CD8-positive, alpha-beta memory T cell (primary cell): ENCODE data around the gene NXF3. TPM values are rescaled to one million over a fixed set of nuclear protein-coding genes. Genes with fewer than 3 reads are reported as not detected.
A peak's percentile ranks its signal among the peaks of the same experiment; 100 is the strongest.
"Not testable (repeated sequence)": the region's sequence is repeated elsewhere in the genome, so short reads cannot be mapped to it uniquely, and the experiment has no call there.

Experiments used
- CTCF ChIA-PET: fragments of 350-600 bp; sonication (Branson Sonifier 250); formaldehyde crosslinking; loops from one replicate; lab custom pipeline; 2021; ENCODE audit warnings: antibody characterized with exemption; lab: Charles Lee
- POLR2A ChIA-PET: fragments of 350-600 bp; sonication (Branson Sonifier 250); formaldehyde crosslinking; loops from one replicate; lab custom pipeline; 2021; ENCODE audit warnings: antibody characterized with exemption; lab: Charles Lee
- DNase-seq, 5 donors: peaks; one replicate each; pipeline versions ENCODE4 v3.0.0 to v3.0.0-alpha.2; 2020 to 2022; ENCODE audit warnings: mixed read lengths in 1 of 5
- H3K27ac ChIP-seq: one replicate; pipeline ENCODE4 v1.7.0; 2013; ENCODE audit warnings: low read depth, mild to moderate bottlenecking, low read length, moderate library complexity
- H3K27me3 ChIP-seq: 2 replicates; pipeline ENCODE4 v1.7.0; 2013; ENCODE audit warnings: low read length, mild to moderate bottlenecking; ENCODE audit not compliant: insufficient read depth, poor library complexity, severe bottlenecking
- H3K36me3 ChIP-seq: 2 replicates; pipeline ENCODE4 v1.7.0; 2013; ENCODE audit warnings: mild to moderate bottlenecking, low read length, moderate library complexity; ENCODE audit not compliant: insufficient read depth
- H3K4me1 ChIP-seq: 2 replicates; pipeline ENCODE4 v1.7.0; 2013; ENCODE audit warnings: mild to moderate bottlenecking, low read length, moderate library complexity; ENCODE audit not compliant: insufficient read depth
- H3K4me3 ChIP-seq: 2 replicates; pipeline ENCODE4 v1.7.0; 2013; ENCODE audit warnings: mild to moderate bottlenecking, low read length
- H3K9me3 ChIP-seq: 2 replicates; pipeline ENCODE4 v1.7.0; 2013; ENCODE audit warnings: mild to moderate bottlenecking, low read length
- H3K27ac Mint-ChIP-seq, 8 donors: one replicate each; pipeline ENCODE4 v1.8.0; 2020 to 2021; ENCODE audit warnings: mixed read lengths in 8 of 8, mild to moderate bottlenecking in 6 of 8, inconsistent platforms in 3 of 8, moderate library complexity in 3 of 8
- H3K27me3 Mint-ChIP-seq, 2 donors: one replicate each; pipeline ENCODE4 v1.8.0; 2020 to 2021; ENCODE audit warnings: mixed read lengths in 2 of 2, mild to moderate bottlenecking in 1 of 2, moderate library complexity in 1 of 2
- H3K36me3 Mint-ChIP-seq, 3 donors: one replicate each; pipeline ENCODE4 v1.8.0; 2020 to 2021; ENCODE audit warnings: mixed read lengths in 3 of 3, inconsistent platforms in 1 of 3, mild to moderate bottlenecking in 1 of 3
- H3K4me1 Mint-ChIP-seq, 3 donors: one replicate each; pipeline ENCODE4 v1.8.0; 2020 to 2021; ENCODE audit warnings: mixed read lengths in 3 of 3, inconsistent platforms in 1 of 3, mild to moderate bottlenecking in 1 of 3
- H3K4me3 Mint-ChIP-seq, 7 donors: one replicate each; pipeline ENCODE4 v1.8.0; 2020 to 2021; ENCODE audit warnings: mixed read lengths in 7 of 7, mild to moderate bottlenecking in 6 of 7, moderate library complexity in 4 of 7, inconsistent platforms in 2 of 7
- H3K9me3 Mint-ChIP-seq, 5 donors: one replicate each; pipeline ENCODE4 v1.8.0; 2020 to 2022; ENCODE audit warnings: mixed read lengths in 5 of 5, mild to moderate bottlenecking in 3 of 5, moderate library complexity in 2 of 5, inconsistent platforms in 1 of 5
- polyA plus RNA-seq: library from polyadenylated mRNA; unstranded; fragments of 300-500 nt; fragmentation: Illumina TruSeq; gene quantifications from one replicate; pipeline ENCODE4 v1.2.3, GENCODE V29; 2021
- total RNA-seq, 2 experiments: library from RNA; stranded (reverse); gene quantifications; one replicate each; pipeline ENCODE4 v1.2.3, GENCODE V29; 2021

NXF3 gene
- total RNA-seq (not detected), polyA plus RNA-seq (not detected)

GRCh38 chrX:103092942-103093341 lies at the start of gene NXF3:
TSS of gene NXF3 (minus strand) at chrX:103093143. CDS start at chrX:103093023, 120 bp downstream.
- no peaks in the 10 kb centered on the region for H3K9me3 ChIP-seq
- ChIA-PET CTCF (no interaction called here), POLR2A (no interaction called here)
- no peak within 1 kb of the TSS for H3K27ac ChIP-seq
- no peaks in the 10 kb centered on the region for H3K36me3 ChIP-seq
- peaks cover 0 to 2% of the 10 kb centered on the region in 2 donors for H3K27me3 Mint-ChIP-seq
- H3K4me3 Mint-ChIP-seq, result no peak within 1 kb of the TSS
- no peaks in the 10 kb centered on the region for H3K36me3 Mint-ChIP-seq
- DNase-seq, result no peak
- peak within 1 kb of the TSS in 1 of 8 donors; percentile 38 for H3K27ac Mint-ChIP-seq
- H3K4me1 ChIP-seq, result no peaks in the 10 kb centered on the region
- H3K4me1 Mint-ChIP-seq, result no peaks in the 10 kb centered on the region
- H3K9me3 Mint-ChIP-seq, result no peaks in the 10 kb centered on the region
- no peaks in the 10 kb centered on the region for H3K27me3 ChIP-seq
- no peak within 1 kb of the TSS for H3K4me3 ChIP-seq

GRCh38 chrX:103136528-103136927 lies 43.6 kb upstream of the NXF3 start:
- H3K27ac ChIP-seq, CTCF ChIA-PET, H3K4me3 Mint-ChIP-seq, H3K27ac Mint-ChIP-seq, DNase-seq, H3K9me3 Mint-ChIP-seq, H3K9me3 ChIP-seq, H3K27me3 Mint-ChIP-seq, H3K27me3 ChIP-seq, POLR2A ChIA-PET, H3K36me3 Mint-ChIP-seq, H3K4me1 ChIP-seq, H3K4me3 ChIP-seq, H3K36me3 ChIP-seq, H3K4me1 Mint-ChIP-seq: not testable (repeated sequence)

- POLR2A ChIA-PET, result no interaction called here
- H3K9me3 Mint-ChIP-seq, result no peaks in the 10 kb centered on the region
- H3K4me1 Mint-ChIP-seq, result no peaks in the 10 kb centered on the region
- no peak overlapping the region for H3K4me3 Mint-ChIP-seq
- Histone ChIP-seq H3K9me3 (no peaks in the 10 kb centered on the region), H3K27ac (no peak overlapping the region), H3K4me3 (no peak overlapping the region), H3K27me3 (no peaks in the 10 kb centered on the region), H3K36me3 (no peaks in the 10 kb centered on the region), H3K4me1 (no peaks in the 10 kb centered on the region)
- DNase-seq, result no peak
- peaks cover 0 to 9% of the 10 kb centered on the region in 2 donors for H3K27me3 Mint-ChIP-seq
- CTCF ChIA-PET, result no interaction called here
- H3K27ac Mint-ChIP-seq, result no peak overlapping the region
- no peaks in the 10 kb centered on the region for H3K36me3 Mint-ChIP-seq
These were observed 31.3 kb upstream of the NXF3 start for GRCh38 chrX:103124284-103124683.

DNA sequence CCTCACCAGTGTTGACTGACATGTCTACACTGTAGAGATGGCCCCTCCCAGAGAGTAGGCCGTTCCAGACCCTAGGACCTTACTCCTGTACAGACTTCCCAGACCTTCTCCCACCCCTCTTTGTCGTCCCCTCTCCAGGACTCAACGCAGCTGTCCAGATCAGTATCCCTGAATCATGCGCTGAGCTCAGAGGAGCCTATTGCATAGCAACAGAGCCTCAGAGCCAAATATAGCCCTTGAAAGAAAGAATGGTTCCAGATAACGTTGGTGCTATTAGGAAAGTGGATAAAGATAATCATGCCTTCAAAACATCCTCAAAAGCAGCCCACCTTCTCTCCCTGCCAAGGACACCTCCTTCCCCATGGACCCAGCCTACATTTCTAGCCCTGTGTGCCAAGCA lies 27.8 kb upstream of the NXF3 start:
- H3K4me1 Mint-ChIP-seq, result no peaks in the 10 kb centered on the region
- H3K4me3 ChIP-seq, result no peak overlapping the region
- H3K36me3 ChIP-seq, result no peaks in the 10 kb centered on the region
- no peak overlapping the region for H3K4me3 Mint-ChIP-seq
- no peaks in the 10 kb centered on the region for H3K9me3 Mint-ChIP-seq
- ChIA-PET CTCF (no interaction called here), POLR2A (no interaction called here)
- H3K27me3 Mint-ChIP-seq, result peaks cover 0 to 4% of the 10 kb centered on the region in 2 donors
- H3K27ac Mint-ChIP-seq, result no peak overlapping the region
- H3K9me3 ChIP-seq, result no peaks in the 10 kb centered on the region
- H3K4me1 ChIP-seq, result no peaks in the 10 kb centered on the region
- H3K27me3 ChIP-seq, result no peaks in the 10 kb centered on the region
- no peak for DNase-seq
- H3K27ac ChIP-seq, result no peak overlapping the region
- no peaks in the 10 kb centered on the region for H3K36me3 Mint-ChIP-seq

DNA sequence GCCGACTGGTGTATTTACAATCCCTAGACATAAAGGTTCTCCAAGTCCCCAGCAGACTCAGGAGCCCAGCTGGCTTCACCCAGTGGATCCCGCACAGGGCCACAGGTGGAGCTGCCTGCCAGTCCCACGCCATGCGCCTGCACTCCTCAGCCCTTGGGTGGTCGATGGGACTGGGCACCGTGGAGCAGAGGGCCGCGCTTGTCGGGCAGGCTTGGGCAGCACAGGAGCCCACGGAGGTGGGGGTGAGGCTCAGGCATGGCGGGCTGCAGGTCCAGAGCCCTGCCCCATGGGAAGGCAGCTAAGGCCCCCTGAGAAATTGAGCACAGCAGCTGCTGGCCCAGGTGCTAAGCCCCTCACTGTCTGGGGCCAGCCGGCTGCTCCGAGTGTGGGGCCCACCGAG lies 24.0 kb upstream of the NXF3 start:
- H3K27ac Mint-ChIP-seq, POLR2A ChIA-PET, H3K4me3 ChIP-seq, H3K27ac ChIP-seq, DNase-seq, H3K4me1 Mint-ChIP-seq, H3K9me3 ChIP-seq, H3K27me3 ChIP-seq, H3K36me3 Mint-ChIP-seq, H3K36me3 ChIP-seq, CTCF ChIA-PET, H3K27me3 Mint-ChIP-seq, H3K9me3 Mint-ChIP-seq, H3K4me3 Mint-ChIP-seq, H3K4me1 ChIP-seq: not testable (repeated sequence)

DNA sequence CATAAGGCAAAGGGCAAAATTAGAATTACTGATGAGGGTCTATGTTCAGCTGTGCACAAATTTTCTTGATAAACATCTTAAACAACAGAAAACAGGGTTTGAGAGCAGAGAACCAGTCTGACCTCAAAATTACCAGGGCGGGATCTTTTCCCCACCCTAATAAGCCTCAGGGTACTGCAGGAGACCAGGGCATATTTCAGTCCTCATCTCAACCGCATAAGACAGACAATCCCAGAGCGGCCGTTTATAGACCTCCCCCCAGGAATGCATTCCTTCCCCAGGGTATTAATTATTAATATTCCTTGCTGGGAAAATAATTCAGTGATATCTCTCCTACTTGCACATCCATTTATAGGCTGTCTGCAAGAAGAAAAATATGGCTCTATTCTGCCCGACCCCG lies 16.6 kb upstream of the NXF3 start:
- CTCF ChIA-PET, H3K4me3 Mint-ChIP-seq, H3K4me1 ChIP-seq, POLR2A ChIA-PET, H3K4me3 ChIP-seq, H3K9me3 ChIP-seq, H3K36me3 Mint-ChIP-seq, H3K36me3 ChIP-seq, H3K27ac ChIP-seq, H3K27me3 Mint-ChIP-seq, H3K27ac Mint-ChIP-seq, H3K4me1 Mint-ChIP-seq, H3K27me3 ChIP-seq, DNase-seq: not testable (repeated sequence)
- H3K9me3 Mint-ChIP-seq, result peaks cover 0 to 30% (median 20%) of the 10 kb centered on the region in 5 donors

GRCh38 chrX:103107836-103108235 lies 14.9 kb upstream of the NXF3 start:
- Mint-ChIP-seq H3K4me3 (no peak overlapping the region), H3K27ac (no peak overlapping the region), H3K27me3 (no peaks in the 10 kb centered on the region), H3K36me3 (peaks cover 0 to 2% (median 0%) of the 10 kb centered on the region in 3 donors), H3K9me3 (peaks cover 0 to 30% (median 20%) of the 10 kb centered on the region in 5 donors), H3K4me1 (no peaks in the 10 kb centered on the region)
- no peak for DNase-seq
- no peaks in the 10 kb centered on the region for H3K27me3 ChIP-seq
- H3K4me3 ChIP-seq, result no peak overlapping the region
- ChIA-PET CTCF (no interaction called here), POLR2A (no interaction called here)
- H3K36me3 ChIP-seq, result no peaks in the 10 kb centered on the region
- no peak overlapping the region for H3K27ac ChIP-seq
- H3K9me3 ChIP-seq, result no peaks in the 10 kb centered on the region
- H3K4me1 ChIP-seq, result no peaks in the 10 kb centered on the region

GRCh38 chrX:103107227-103107737 lies 14.3 kb upstream of the NXF3 start:
- H3K27me3 Mint-ChIP-seq, result not testable (repeated sequence)

GRCh38 chrX:103104370-103104769 lies 11.4 kb upstream of the NXF3 start:
- CTCF ChIA-PET, H3K27ac ChIP-seq, H3K4me1 Mint-ChIP-seq, H3K4me3 Mint-ChIP-seq, H3K9me3 ChIP-seq, H3K27me3 Mint-ChIP-seq, H3K4me3 ChIP-seq, H3K27me3 ChIP-seq, H3K27ac Mint-ChIP-seq, H3K4me1 ChIP-seq, DNase-seq, POLR2A ChIA-PET, H3K36me3 Mint-ChIP-seq, H3K36me3 ChIP-seq: not testable (repeated sequence)
- peaks cover 0 to 14% (median 10%) of the 10 kb centered on the region in 5 donors for H3K9me3 Mint-ChIP-seq

More at GRCh38 chrX:103107227-103107737, 14.3 kb upstream of the NXF3 start:
- H3K27ac ChIP-seq, H3K27me3 ChIP-seq, CTCF ChIA-PET, H3K4me1 Mint-ChIP-seq, POLR2A ChIA-PET, H3K4me3 ChIP-seq, H3K9me3 ChIP-seq, H3K4me3 Mint-ChIP-seq, H3K27ac Mint-ChIP-seq, H3K36me3 Mint-ChIP-seq, DNase-seq, H3K4me1 ChIP-seq, H3K36me3 ChIP-seq: not testable (repeated sequence)
- H3K9me3 Mint-ChIP-seq, result peaks cover 0 to 29% (median 20%) of the 10 kb centered on the region in 5 donors
